HEK293 (cell line): ENCODE results near the gene PSAPL1.

Experiments
- CTCF ChIA-PET: fragments of 350-600 bp; formaldehyde crosslinking; extraction: SDS; loops from one replicate; lab custom pipeline; 2021; ENCODE audit warnings: antibody characterized with exemption; lab: Yijun Ruan, JAX
- POLR2A ChIA-PET: fragments of 300-600 bp; formaldehyde crosslinking; extraction: SDS; loops from one replicate; lab custom pipeline; 2020; ENCODE audit warnings: antibody characterized with exemption, inconsistent platforms; lab: Yijun Ruan, JAX
- H3K27ac ChIP-seq: fragments of 200-500 bp; sonication (Bioruptor generic); 2 replicates; pipeline ENCODE4 v1.5.1; 2014; ENCODE audit warnings: low read depth, low read length, control low read depth, inconsistent platforms; ENCODE audit errors: extremely low read depth
- H3K36me3 ChIP-seq, 2 experiments: fragments of 200-500 bp in 1 of 2; sonication (Bioruptor generic) in 1 of 2; 1 replicate in 1 of 2; 2 replicates in 1 of 2; pipeline ENCODE4 v1.5.1; 2014 to 2017; ENCODE audit warnings: inconsistent platforms in 2 of 2, low read length in 2 of 2; ENCODE audit not compliant: control insufficient read depth in 2 of 2, insufficient read depth in 1 of 2
- H3K4me1 ChIP-seq: fragments of 200-500 bp; sonication (Bioruptor generic); 2 replicates; pipeline ENCODE4 v1.5.1; 2014; ENCODE audit warnings: mild to moderate bottlenecking, low read length, inconsistent platforms; ENCODE audit not compliant: control insufficient read depth, insufficient read depth
- H3K4me3 ChIP-seq: 2 replicates; pipeline ENCODE4 v1.5.1; 2011; ENCODE audit warnings: low read depth, mild to moderate bottlenecking, control low read depth, low read length, moderate library complexity
- H3K9me3 ChIP-seq: fragments of 200-500 bp; sonication (Bioruptor generic); 2 replicates; pipeline ENCODE4 v1.5.1; 2014; ENCODE audit warnings: low read depth, low read length, inconsistent platforms; ENCODE audit not compliant: control insufficient read depth, insufficient read depth
- FEZF1 ChIP-seq: fragments of 450-650 bp; formaldehyde crosslinking; IDR thresholded peaks from 2 replicates; pipeline ENCODE4 v1.5.1; 2016; ENCODE audit warnings: missing biosample characterization, missing genetic modification characterization
- PRDM1 ChIP-seq: fragments of 450-650 bp; formaldehyde crosslinking; IDR thresholded peaks from 2 replicates; pipeline ENCODE4; 2016; ENCODE audit warnings: missing biosample characterization, missing genetic modification characterization
- SALL2 ChIP-seq: fragments of 450-650 bp; formaldehyde crosslinking; IDR thresholded peaks from 2 replicates; pipeline ENCODE4 v1.5.0; 2017; ENCODE audit warnings: missing biosample characterization, mild to moderate bottlenecking, missing genetic modification characterization, borderline replicate concordance
- SCRT1 ChIP-seq: fragments of 450-650 bp; formaldehyde crosslinking; IDR thresholded peaks from 2 replicates; pipeline ENCODE4 v1.5.1; 2016; ENCODE audit warnings: missing biosample characterization, missing genetic modification characterization, borderline replicate concordance
- ZBTB1 ChIP-seq: fragments of 450-650 bp; formaldehyde crosslinking; IDR thresholded peaks from 2 replicates; pipeline ENCODE4 v1.5.1; 2016; ENCODE audit warnings: missing biosample characterization, missing genetic modification characterization
- ZBTB48 ChIP-seq: fragments of 450-650 bp; formaldehyde crosslinking; IDR thresholded peaks from 2 replicates; pipeline ENCODE4 v1.5.1; 2016; ENCODE audit warnings: missing biosample characterization, missing genetic modification characterization
- ZBTB7A ChIP-seq: fragments of 450-650 bp; formaldehyde crosslinking; IDR thresholded peaks from 2 replicates; pipeline ENCODE4 v1.5.1; 2016; ENCODE audit warnings: low read depth, missing biosample characterization, missing genetic modification characterization
- ZNF311 ChIP-seq: fragments of 450-650 bp; formaldehyde crosslinking; IDR thresholded peaks from 2 replicates; pipeline ENCODE4 v1.5.1; 2017; ENCODE audit warnings: missing biosample characterization, missing genetic modification characterization, borderline replicate concordance
- ZNF391 ChIP-seq: fragments of 450-650 bp; formaldehyde crosslinking; IDR thresholded peaks from 2 replicates; pipeline ENCODE4 v1.5.1; 2016; ENCODE audit warnings: low read depth, missing biosample characterization, missing genetic modification characterization, borderline replicate concordance
- ZNF404 ChIP-seq: fragments of 450-650 bp; formaldehyde crosslinking; IDR thresholded peaks from 2 replicates; pipeline ENCODE4 v1.5.1; 2017; ENCODE audit warnings: missing biosample characterization, missing genetic modification characterization
- ZNF549 ChIP-seq: fragments of 450-650 bp; IDR thresholded peaks from 2 replicates; pipeline ENCODE4 v1.5.1; 2018; ENCODE audit warnings: missing biosample characterization, missing genetic modification characterization, mild to moderate bottlenecking, inconsistent platforms, moderate library complexity
- ZNF600 ChIP-seq: fragments of 450-650 bp; formaldehyde crosslinking; IDR thresholded peaks from 2 replicates; pipeline ENCODE4 v1.5.1; 2016; ENCODE audit warnings: missing biosample characterization, missing genetic modification characterization
- ZNF677 ChIP-seq: fragments of 450-650 bp; IDR thresholded peaks from 2 replicates; pipeline ENCODE4 v1.5.0; 2018; ENCODE audit warnings: missing biosample characterization, mild to moderate bottlenecking, missing genetic modification characterization, moderate library complexity
- ZNF768 ChIP-seq: fragments of 450-650 bp; formaldehyde crosslinking; IDR thresholded peaks from 2 replicates; pipeline ENCODE4 v1.5.1; 2018; ENCODE audit warnings: missing biosample characterization, mild to moderate bottlenecking, missing genetic modification characterization
- ZSCAN16 ChIP-seq: fragments of 450-650 bp; formaldehyde crosslinking; IDR thresholded peaks from 2 replicates; pipeline ENCODE4 v1.5.1; 2016; ENCODE audit warnings: missing biosample characterization, missing genetic modification characterization
- TF ChIP-seq, protein P1 (sequence below): fragments of 450-650 bp; formaldehyde crosslinking; IDR thresholded peaks from 2 replicates; pipeline ENCODE4 v1.5.1; 2016; ENCODE audit warnings: missing biosample characterization, missing genetic modification characterization
- TF ChIP-seq, protein P2 (sequence below): fragments of 450-650 bp; formaldehyde crosslinking; IDR thresholded peaks from 2 replicates; pipeline ENCODE4 v1.5.1; 2016; ENCODE audit warnings: missing biosample characterization, missing genetic modification characterization
- TF ChIP-seq, protein P3 (sequence below): fragments of 450-650 bp; formaldehyde crosslinking; IDR thresholded peaks from 2 replicates; pipeline ENCODE4 v1.5.1; 2016; ENCODE audit warnings: missing biosample characterization, missing genetic modification characterization
- TF ChIP-seq, protein P4 (sequence below): fragments of 450-650 bp; formaldehyde crosslinking; IDR thresholded peaks from 2 replicates; pipeline ENCODE4 v1.5.1; 2016; ENCODE audit warnings: missing biosample characterization, missing genetic modification characterization

PSAPL1 gene

DNA sequence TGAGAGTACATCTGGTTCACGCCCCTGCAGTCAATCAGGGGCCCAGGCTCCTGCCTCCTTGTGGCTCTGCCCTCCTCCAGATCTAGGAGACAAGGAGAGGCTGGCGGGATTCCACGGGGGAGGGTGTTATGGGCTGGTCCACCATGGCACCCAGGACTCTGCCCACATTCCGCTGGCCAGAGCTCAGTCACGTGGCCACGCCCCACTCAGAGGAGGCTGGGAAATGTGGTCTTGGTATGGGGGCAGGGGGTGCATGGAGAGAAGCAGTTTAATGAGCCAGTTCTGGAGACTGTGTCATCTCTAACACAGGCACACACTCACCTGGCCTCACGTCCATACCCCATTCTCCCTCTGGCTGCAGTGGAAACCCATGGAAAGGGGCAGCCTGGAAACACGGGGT lies 31.5 kb upstream of the PSAPL1 start:
- Histone ChIP-seq H3K4me1 (no peaks in the 10 kb centered on the region), H3K4me3 (no peak overlapping the region), H3K27ac (no peak overlapping the region), H3K36me3 (no peaks in the 10 kb centered on the region)
- ChIA-PET CTCF (no interaction called here), POLR2A (no interaction called here)
- TF ChIP-seq ZNF311 (tag by site-specific recombination) (no peak), FEZF1 (tag by site-specific recombination) (no peak), ZSCAN16 (tag by site-specific recombination) (no peak), ZNF677 (tag by site-specific recombination) (no peak)
- TF ChIP-seq, all 188 proteins: peak for 0
- no peaks in the 10 kb centered on the region for H3K9me3 ChIP-seq

DNA sequence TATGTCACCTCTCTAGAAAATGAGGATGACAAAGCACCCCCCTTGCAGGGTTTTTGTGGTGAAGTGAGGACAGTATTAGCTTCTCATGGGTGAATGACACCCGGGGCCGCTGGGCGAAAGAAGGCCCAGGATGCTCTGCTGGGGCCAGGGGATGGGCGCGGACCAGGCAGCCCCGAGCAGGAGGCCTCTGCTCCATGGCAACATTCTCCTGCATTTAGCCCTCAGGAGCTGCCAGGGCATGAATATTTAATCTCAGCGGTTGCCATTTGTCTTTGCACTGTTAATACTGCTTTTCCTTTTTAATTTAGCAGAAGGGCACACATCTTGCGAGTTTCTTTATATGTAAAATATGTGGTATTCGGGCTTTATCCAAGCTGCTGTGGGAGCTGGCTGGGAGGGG lies 30.3 kb upstream of the PSAPL1 start:
- TF ChIP-seq ZBTB48: no peak
- TF ChIP-seq ZNF391 (tag by site-specific recombination): no peak
- TF ChIP-seq, protein P1, sequence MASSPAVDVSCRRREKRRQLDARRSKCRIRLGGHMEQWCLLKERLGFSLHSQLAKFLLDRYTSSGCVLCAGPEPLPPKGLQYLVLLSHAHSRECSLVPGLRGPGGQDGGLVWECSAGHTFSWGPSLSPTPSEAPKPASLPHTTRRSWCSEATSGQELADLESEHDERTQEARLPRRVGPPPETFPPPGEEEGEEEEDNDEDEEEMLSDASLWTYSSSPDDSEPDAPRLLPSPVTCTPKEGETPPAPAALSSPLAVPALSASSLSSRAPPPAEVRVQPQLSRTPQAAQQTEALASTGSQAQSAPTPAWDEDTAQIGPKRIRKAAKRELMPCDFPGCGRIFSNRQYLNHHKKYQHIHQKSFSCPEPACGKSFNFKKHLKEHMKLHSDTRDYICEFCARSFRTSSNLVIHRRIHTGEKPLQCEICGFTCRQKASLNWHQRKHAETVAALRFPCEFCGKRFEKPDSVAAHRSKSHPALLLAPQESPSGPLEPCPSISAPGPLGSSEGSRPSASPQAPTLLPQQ (tag by site-specific recombination): no peak
- TF ChIP-seq, protein P2, sequence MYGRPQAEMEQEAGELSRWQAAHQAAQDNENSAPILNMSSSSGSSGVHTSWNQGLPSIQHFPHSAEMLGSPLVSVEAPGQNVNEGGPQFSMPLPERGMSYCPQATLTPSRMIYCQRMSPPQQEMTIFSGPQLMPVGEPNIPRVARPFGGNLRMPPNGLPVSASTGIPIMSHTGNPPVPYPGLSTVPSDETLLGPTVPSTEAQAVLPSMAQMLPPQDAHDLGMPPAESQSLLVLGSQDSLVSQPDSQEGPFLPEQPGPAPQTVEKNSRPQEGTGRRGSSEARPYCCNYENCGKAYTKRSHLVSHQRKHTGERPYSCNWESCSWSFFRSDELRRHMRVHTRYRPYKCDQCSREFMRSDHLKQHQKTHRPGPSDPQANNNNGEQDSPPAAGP (tag by site-specific recombination): no peak
- TF ChIP-seq ZBTB1 (tag by site-specific recombination): no peak
- TF ChIP-seq, protein P3, sequence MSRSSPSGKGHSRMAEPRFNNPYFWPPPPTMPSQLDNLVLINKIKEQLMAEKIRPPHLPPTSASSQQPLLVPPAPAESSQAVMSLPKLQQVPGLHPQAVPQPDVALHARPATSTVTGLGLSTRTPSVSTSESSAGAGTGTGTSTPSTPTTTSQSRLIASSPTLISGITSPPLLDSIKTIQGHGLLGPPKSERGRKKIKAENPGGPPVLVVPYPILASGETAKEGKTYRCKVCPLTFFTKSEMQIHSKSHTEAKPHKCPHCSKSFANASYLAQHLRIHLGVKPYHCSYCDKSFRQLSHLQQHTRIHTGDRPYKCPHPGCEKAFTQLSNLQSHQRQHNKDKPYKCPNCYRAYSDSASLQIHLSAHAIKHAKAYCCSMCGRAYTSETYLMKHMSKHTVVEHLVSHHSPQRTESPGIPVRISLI (tag by site-specific recombination): no peak
- TF ChIP-seq SCRT1 (tag by site-specific recombination): no peak
- TF ChIP-seq PRDM1 (tag by site-specific recombination): no peak
- TF ChIP-seq ZBTB7A (tag by site-specific recombination): no peak
- no peak for TF ChIP-seq ZNF768 (tag by site-specific recombination)
- TF ChIP-seq, protein P4, sequence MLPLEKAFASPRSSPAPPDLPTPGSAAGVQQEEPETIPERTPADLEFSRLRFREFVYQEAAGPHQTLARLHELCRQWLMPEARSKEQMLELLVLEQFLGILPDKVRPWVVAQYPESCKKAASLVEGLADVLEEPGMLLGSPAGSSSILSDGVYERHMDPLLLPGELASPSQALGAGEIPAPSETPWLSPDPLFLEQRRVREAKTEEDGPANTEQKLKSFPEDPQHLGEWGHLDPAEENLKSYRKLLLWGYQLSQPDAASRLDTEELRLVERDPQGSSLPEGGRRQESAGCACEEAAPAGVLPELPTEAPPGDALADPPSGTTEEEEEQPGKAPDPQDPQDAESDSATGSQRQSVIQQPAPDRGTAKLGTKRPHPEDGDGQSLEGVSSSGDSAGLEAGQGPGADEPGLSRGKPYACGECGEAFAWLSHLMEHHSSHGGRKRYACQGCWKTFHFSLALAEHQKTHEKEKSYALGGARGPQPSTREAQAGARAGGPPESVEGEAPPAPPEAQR (tag by site-specific recombination): no peak
- no peak for TF ChIP-seq SALL2 (tag by site-specific recombination)
- TF ChIP-seq ZNF549 (tag by site-specific recombination): no peak
- no peak for TF ChIP-seq ZNF404 (tag by site-specific recombination)
- no peak for TF ChIP-seq ZNF600 (tag by site-specific recombination)
- POLR2A ChIA-PET: no interaction called here
- H3K9me3 ChIP-seq: no peaks in the 10 kb centered on the region
- no peaks in the 10 kb centered on the region for H3K36me3 ChIP-seq
- H3K4me3 ChIP-seq: no peak overlapping the region
- H3K4me1 ChIP-seq: no peaks in the 10 kb centered on the region
- no peak overlapping the region for H3K27ac ChIP-seq
- CTCF ChIA-PET: interaction anchor here (0.6 kb wide), 1 partner anchor 55 kb away, joined by 3 read pairs; no protein-coding TSS in a partner anchor
